GM23338 (cell line): ENCODE data around the gene CDK14. TPM values are rescaled to one million over a fixed set of nuclear protein-coding genes. Genes with fewer than 3 reads are reported as not detected.

Source experiments
- ATAC-seq: fragments of 200-7000 bp; cut with Tn5 transposase; 3 replicates; pipeline ENCODE4 v1.9.1; 2020
- DNase-seq: peaks from one replicate; pipeline ENCODE4 v3.0.0-alpha.2; 2015; ENCODE audit warnings: low spot score
- H2AFZ ChIP-seq: fragments of 200-600 bp; sonication (generic); 2 replicates; pipeline ENCODE4 v1.8.0; 2016; ENCODE audit warnings: antibody characterized with exemption, mild to moderate bottlenecking, moderate library complexity
- H3F3A ChIP-seq: fragments of 200-600 bp; sonication (generic); replicated peaks from 2 replicates; pipeline ENCODE4 v1.8.0; 2017; ENCODE audit warnings: antibody characterized with exemption, mixed run types, low read depth
- H3K27ac ChIP-seq: fragments of 200-600 bp; sonication (generic); 2 replicates; pipeline ENCODE4 v1.6.1; 2016; ENCODE audit warnings: low read depth
- H3K27me3 ChIP-seq: fragments of 200-600 bp; sonication (generic); 2 replicates; pipeline ENCODE4 v1.8.0; 2016; ENCODE audit warnings: mild to moderate bottlenecking, mixed run types, moderate library complexity; ENCODE audit not compliant: insufficient read depth
- H3K36me3 ChIP-seq: fragments of 200-600 bp; sonication (generic); 2 replicates; pipeline ENCODE4 v1.8.0; 2016; ENCODE audit warnings: mild to moderate bottlenecking; ENCODE audit not compliant: insufficient read depth
- H3K4me1 ChIP-seq: fragments of 200-600 bp; sonication (generic); 2 replicates; pipeline ENCODE4 v1.8.0; 2016; ENCODE audit warnings: mild to moderate bottlenecking, moderate library complexity; ENCODE audit not compliant: insufficient read depth
- H3K4me2 ChIP-seq: fragments of 200-600 bp; sonication (generic); 2 replicates; pipeline ENCODE4 v1.7.1; 2017; ENCODE audit warnings: mixed run types
- H3K4me3 ChIP-seq: fragments of 200-600 bp; sonication (generic); 2 replicates; pipeline ENCODE4 v1.6.1; 2016; ENCODE audit warnings: mixed run types
- H3K79me2 ChIP-seq: fragments of 200-600 bp; sonication (generic); replicated peaks from 2 replicates; pipeline ENCODE4 v1.8.0; 2017; ENCODE audit warnings: mild to moderate bottlenecking; ENCODE audit not compliant: insufficient read depth
- H3K9me2 ChIP-seq: fragments of 200-600 bp; sonication (generic); 2 replicates; pipeline ENCODE4 v1.8.0; 2017; ENCODE audit not compliant: insufficient read depth
- H4K20me1 ChIP-seq: fragments of 200-600 bp; sonication (generic); replicated peaks from 2 replicates; pipeline ENCODE4 v1.8.0; 2017; ENCODE audit warnings: mild to moderate bottlenecking; ENCODE audit not compliant: insufficient read depth
- H3K27ac Mint-ChIP-seq: 2 replicates; pipeline ENCODE4 v1.8.0; 2020; ENCODE audit warnings: inconsistent platforms, mild to moderate bottlenecking, moderate library complexity, mixed read lengths
- H3K27me3 Mint-ChIP-seq: 3 replicates; pipeline ENCODE4 v1.8.0; 2022; ENCODE audit warnings: low read depth, mild to moderate bottlenecking, moderate library complexity, mixed read lengths, inconsistent platforms; ENCODE audit not compliant: insufficient read depth, poor library complexity
- H3K36me3 Mint-ChIP-seq: 3 replicates; pipeline ENCODE4 v1.8.0; 2021; ENCODE audit warnings: low read depth, mild to moderate bottlenecking, inconsistent platforms, moderate library complexity, mixed read lengths
- H3K4me1 Mint-ChIP-seq: 3 replicates; pipeline ENCODE4 v1.8.0; 2020; ENCODE audit warnings: mild to moderate bottlenecking, inconsistent platforms, mixed read lengths
- H3K4me3 Mint-ChIP-seq: 3 replicates; pipeline ENCODE4 v1.8.0; 2021; ENCODE audit warnings: moderate library complexity, mild to moderate bottlenecking, inconsistent platforms, mixed read lengths
- H3K9me3 Mint-ChIP-seq: 3 replicates; pipeline ENCODE4 v1.8.0; 2020; ENCODE audit warnings: moderate library complexity, mild to moderate bottlenecking, inconsistent platforms, mixed read lengths
- CREB1 ChIP-seq: fragments of 250-450 bp; sonication (Bioruptor Pico); IDR thresholded peaks from 2 replicates; pipeline ENCODE4 v1.5.0; 2020; ENCODE audit warnings: low read depth, mild to moderate bottlenecking, moderate library complexity
- CTCF ChIP-seq, 2 experiments: fragments of 200-600 bp in 1 of 2; sonication (generic) in 1 of 2; conservative IDR thresholded peaks; 2 replicates each; pipeline versions ENCODE4 v1.5.1 to v1.6.1; 2016 to 2017; ENCODE audit warnings: antibody characterized with exemption in 2 of 2, low read depth in 2 of 2, mild to moderate bottlenecking in 2 of 2, moderate library complexity in 1 of 2
- ETS1 ChIP-seq: IDR thresholded peaks from 2 replicates; pipeline ENCODE4 v1.6.1; 2016; ENCODE audit warnings: antibody characterized with exemption
- EZH2 ChIP-seq: fragments of 200-600 bp; sonication (generic); IDR thresholded peaks from one replicate; pipeline ENCODE4 v1.8.0; 2017; ENCODE audit warnings: antibody characterized with exemption, mild to moderate bottlenecking, low read depth; ENCODE audit not compliant: unreplicated experiment
- EZH2phosphoT487 ChIP-seq: fragments of 200-600 bp; sonication (generic); IDR thresholded peaks from one replicate; pipeline ENCODE4 v1.8.1; 2018; ENCODE audit warnings: antibody characterized with exemption; ENCODE audit not compliant: unreplicated experiment
- JUNB ChIP-seq: IDR thresholded peaks from one replicate; pipeline ENCODE4 v1.6.1; 2016; ENCODE audit warnings: antibody characterized with exemption; ENCODE audit not compliant: unreplicated experiment
- NANOG ChIP-seq: IDR thresholded peaks from 2 replicates; pipeline ENCODE4 v1.6.1; 2016; ENCODE audit warnings: antibody characterized with exemption, borderline replicate concordance
- POLR2AphosphoS5 ChIP-seq: IDR thresholded peaks from 2 replicates; pipeline ENCODE4 v1.6.1; 2016; ENCODE audit warnings: antibody characterized with exemption, low read depth
- REST ChIP-seq: IDR thresholded peaks from one replicate; pipeline ENCODE4 v1.6.1; 2018; ENCODE audit warnings: antibody characterized with exemption; ENCODE audit not compliant: unreplicated experiment
- STAT1 ChIP-seq: IDR thresholded peaks from one replicate; pipeline ENCODE4 v1.6.1; 2016; ENCODE audit warnings: antibody characterized with exemption; ENCODE audit not compliant: unreplicated experiment
- ZNF114 ChIP-seq: fragments of 250-450 bp; sonication (Bioruptor Pico); IDR thresholded peaks from 2 replicates; pipeline ENCODE4 v1.5.0; 2020; ENCODE audit warnings: mild to moderate bottlenecking, moderate library complexity
- ZNF331 ChIP-seq: fragments of 250-450 bp; sonication (Bioruptor Pico); IDR thresholded peaks from 2 replicates; pipeline ENCODE4 v1.5.0; 2020; ENCODE audit warnings: low read depth, mild to moderate bottlenecking, moderate library complexity
- ZNF462 ChIP-seq: fragments of 250-450 bp; sonication (Bioruptor Pico); IDR thresholded peaks from 2 replicates; pipeline ENCODE4 v1.5.0; 2020; ENCODE audit warnings: mild to moderate bottlenecking, moderate library complexity
- polyA plus RNA-seq: library from polyadenylated mRNA; unstranded; fragments of >200 nt; fragmentation: Nextera tagmentation; extraction: Ambion mirVana; gene quantifications from 2 replicates; pipeline ENCODE4 v1.2.1, GENCODE V29; 2016
- total RNA-seq: library from RNA; depleted of rRNA; stranded (reverse); fragments of >200 nt; shearing (Covaris generic); gene quantifications from 2 replicates; pipeline ENCODE4 v1.2.3, GENCODE V29; 2014

Gene CDK14
- total and polyA plus RNA-seq, 2 experiments from 2014 or later, result 11.2 to 24.0 TPM

GRCh38 chr7:91067242-91067641, 471.1 kb downstream of the CDK14 start:
- H4K20me1 ChIP-seq, result no peaks in the 10 kb centered on the region
- no peak overlapping the region for H3K27ac ChIP-seq
- 0 out of 2 replicates have a peak, but pooled peaks cover 1% of the 10 kb centered on the region for H3K9me2 ChIP-seq
- Mint-ChIP-seq H3K27me3 (no peaks in the 10 kb centered on the region), H3K9me3 (peaks cover 5% of the 10 kb centered on the region), H3K36me3 (peaks cover 11% of the 10 kb centered on the region), H3K4me3 (no peak overlapping the region), H3K27ac (no peak overlapping the region), H3K4me1 (peaks cover 12% of the 10 kb centered on the region)
- H3K27me3 ChIP-seq, result no peaks in the 10 kb centered on the region
- H3F3A ChIP-seq, result no peaks in the 10 kb centered on the region
- H2AFZ ChIP-seq, result no peak overlapping the region
- peaks cover 5% of the 10 kb centered on the region; the same call in 1 of the 2 replicates for H3K4me1 ChIP-seq
- ATAC-seq (no peak), DNase-seq (no peak)
- no peak overlapping the region for H3K4me3 ChIP-seq
- H3K4me2 ChIP-seq, result no peak overlapping the region
- no peaks in the 10 kb centered on the region for H3K36me3 ChIP-seq
- no peak for TF ChIP-seq ZNF331 (CRISPR knock-in tag)
- TF ChIP-seq ETS1, result no peak
- no peak for TF ChIP-seq ZNF462 (CRISPR knock-in tag)
- no peak for TF ChIP-seq CTCF (conservative IDR thresholded peaks at IDR 0.05; ENCODE audit: low read depth in 2 of 2)
- no peak for TF ChIP-seq POLR2AphosphoS5
- no peak for TF ChIP-seq JUNB
- TF ChIP-seq STAT1, result no peak
- TF ChIP-seq CREB1 (CRISPR knock-in tag), result no peak
- TF ChIP-seq REST, result no peak
- no peak for TF ChIP-seq NANOG
- no peak for TF ChIP-seq ZNF114 (CRISPR knock-in tag)
- no peak for TF ChIP-seq EZH2phosphoT487
- TF ChIP-seq EZH2, result no peak
- no peaks in the 10 kb centered on the region for H3K79me2 ChIP-seq
